Psoas muscle (tissue), 8 donors: ENCODE results near the gene ZNF638. TPM values are rescaled to one million over a fixed set of nuclear protein-coding genes. Genes with fewer than 3 reads are reported as not detected.
"Not testable (repeated sequence)": the region's sequence is repeated elsewhere in the genome, so short reads cannot be mapped to it uniquely, and the experiment has no call there.

ENCODE experiments used
- ATAC-seq, 4 donors: fragments of 200-7000 bp; cut with Tn5 transposase; one replicate each; pipeline ENCODE4 v1.9.1; 2020; ENCODE audit warnings: moderate library complexity in 3 of 4, mild to moderate bottlenecking in 2 of 4
- DNase-seq, 2 donors: peaks; one replicate each; pipeline ENCODE4 v3.0.0-alpha.2; 2020
- H3K27ac ChIP-seq: fragments of 200-600 bp; one replicate; pipeline ENCODE4 v1.8.0; 2022
- H3K27me3 ChIP-seq, 3 donors: fragments of 200-600 bp in 1 of 3; one replicate each; pipeline versions ENCODE4 v1.6.1 to v1.8.0; 2013 to 2022; ENCODE audit warnings: low read length in 2 of 3, mild to moderate bottlenecking in 2 of 3, moderate library complexity in 1 of 3; ENCODE audit not compliant: insufficient read depth in 3 of 3
- H3K36me3 ChIP-seq, 2 donors: fragments of 200-600 bp in 1 of 2; one replicate each; pipeline versions ENCODE4 v1.6.1 to v1.8.0; 2013 to 2022; ENCODE audit warnings: low read depth in 1 of 2, mild to moderate bottlenecking in 1 of 2, moderate library complexity in 1 of 2; ENCODE audit not compliant: insufficient read depth in 1 of 2
- H3K4me1 ChIP-seq: fragments of 200-600 bp; one replicate; pipeline ENCODE4 v1.8.0; 2022
- H3K4me3 ChIP-seq: fragments of 200-600 bp; one replicate; pipeline ENCODE4 v1.8.0; 2022; ENCODE audit warnings: mild to moderate bottlenecking
- H3K9me3 ChIP-seq: fragments of 200-600 bp; one replicate; pipeline ENCODE4 v1.8.0; 2022
- WGBS, 3 donors: extraction: QIAGEN DNeasy Blood & Tissue Kit; methylation state at CpG; one replicate each; pipeline versions ENCODE4 v1.1.6 to v1.1.7; 2013; 5-methylcytosine and 5-hydroxymethylcytosine counted together
- intact Hi-C, 2 donors: fragments of 100-400 bp; cut with DNase I; formaldehyde crosslinking; loops; one replicate each; pipeline versions ENCODE4 v1.11.0 to v1.14.2; 2022
- polyA plus RNA-seq, 3 donors: library from polyadenylated mRNA; stranded (reverse); fragments of 200-250 nt; gene quantifications; one replicate each; pipeline ENCODE4 v1.2.3, GENCODE V29; 2013
- total RNA-seq, 4 donors: library from RNA; stranded (reverse); fragmentation: NEBNext Ultra II Directional in 2 of 4; extraction: Animal tissue kit (Norgen Biotek cat#: 25700) in 2 of 4; gene quantifications; one replicate each; pipeline versions ENCODE4 v1.2.1 to v1.2.4, GENCODE V29; 2021 to 2023
- TF ChIP-seq, protein P1 (sequence below): fragments of 200-600 bp; IDR thresholded peaks from one replicate; pipeline ENCODE4 v1.8.0; 2022; ENCODE audit warnings: antibody characterized with exemption
- donor health status: healthy with polysubstance abuse.
- donor health status: DM: no; HTN: no; CAD: no; lungs with moderate emphysema.
- donor health status: Bipolar disorder and iron deficiency.
- donor health status: healthy.
- donor health status: DM: yes; HTN: yes; CAD: no.
- donor health status: DM: no; HTN: no; CAD: no.
- donor health status: DM: no; HTN: no; CAD: no.
- donor health status: DM: yes; HTN: yes; CAD: no.

The ZNF638 gene
- total and polyA plus RNA-seq, 7 donors, result 50.5 to 73.6 (median 62.3) TPM

- Histone ChIP-seq H3K36me3 (peaks cover 9 to 99% of the 10 kb centered on the region in 2 donors), H3K27me3 (no peaks in the 10 kb centered on the region), H3K27ac (no peak overlapping the region), H3K4me1 (no peaks in the 10 kb centered on the region), H3K9me3 (no peaks in the 10 kb centered on the region), H3K4me3 (no peak overlapping the region)
- no peak for DNase-seq
- intact Hi-C loops, result loop anchor here in 1 of 2 donors (10.0 kb wide), 1 partner anchor 251 kb away; no protein-coding TSS in a partner anchor
- no peak for ATAC-seq
- TF ChIP-seq, protein P1, sequence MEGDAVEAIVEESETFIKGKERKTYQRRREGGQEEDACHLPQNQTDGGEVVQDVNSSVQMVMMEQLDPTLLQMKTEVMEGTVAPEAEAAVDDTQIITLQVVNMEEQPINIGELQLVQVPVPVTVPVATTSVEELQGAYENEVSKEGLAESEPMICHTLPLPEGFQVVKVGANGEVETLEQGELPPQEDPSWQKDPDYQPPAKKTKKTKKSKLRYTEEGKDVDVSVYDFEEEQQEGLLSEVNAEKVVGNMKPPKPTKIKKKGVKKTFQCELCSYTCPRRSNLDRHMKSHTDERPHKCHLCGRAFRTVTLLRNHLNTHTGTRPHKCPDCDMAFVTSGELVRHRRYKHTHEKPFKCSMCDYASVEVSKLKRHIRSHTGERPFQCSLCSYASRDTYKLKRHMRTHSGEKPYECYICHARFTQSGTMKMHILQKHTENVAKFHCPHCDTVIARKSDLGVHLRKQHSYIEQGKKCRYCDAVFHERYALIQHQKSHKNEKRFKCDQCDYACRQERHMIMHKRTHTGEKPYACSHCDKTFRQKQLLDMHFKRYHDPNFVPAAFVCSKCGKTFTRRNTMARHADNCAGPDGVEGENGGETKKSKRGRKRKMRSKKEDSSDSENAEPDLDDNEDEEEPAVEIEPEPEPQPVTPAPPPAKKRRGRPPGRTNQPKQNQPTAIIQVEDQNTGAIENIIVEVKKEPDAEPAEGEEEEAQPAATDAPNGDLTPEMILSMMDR, result no peak
- WGBS, 3 donors, result 90 to 96% (median 94%) methylated on average over 10 of the region's 10 CpGs
Observed at GRCh38 chr2:71395471-71395870, 63.9 kb downstream of the ZNF638 start.

GRCh38 chr2:71402427-71402826 lies 70.8 kb downstream of the ZNF638 start:
- TF ChIP-seq, protein P1, result no peak
- no peaks in the 10 kb centered on the region for H3K9me3 ChIP-seq
- H3K27me3 ChIP-seq, result no peaks in the 10 kb centered on the region
- 94 to 95% (median 94%) methylated on average over 3 of the region's 3 CpGs for WGBS, 3 donors
- no peaks in the 10 kb centered on the region for H3K4me1 ChIP-seq
- ATAC-seq, result no peak
- DNase-seq, result no peak
- intact Hi-C loops, result no loop called here
- H3K27ac ChIP-seq, result no peak overlapping the region
- H3K36me3 ChIP-seq, result peaks cover 2 to 100% of the 10 kb centered on the region in 2 donors
- no peak overlapping the region for H3K4me3 ChIP-seq

GRCh38 chr2:71409611-71410010 lies 78.0 kb downstream of the ZNF638 start:
- Histone ChIP-seq H3K36me3 (peaks cover under 1 to 58% of the 10 kb centered on the region in 2 donors), H3K4me3 (no peak overlapping the region), H3K9me3 (no peaks in the 10 kb centered on the region), H3K4me1 (no peaks in the 10 kb centered on the region), H3K27me3 (no peaks in the 10 kb centered on the region), H3K27ac (peak overlapping the region; percentile 9)
- WGBS, 3 donors, result 68 to 86% (median 72%) methylated on average over 3 of the region's 3 CpGs
- no peak for ATAC-seq
- intact Hi-C loops, result no loop called here
- DNase-seq, result no peak
- TF ChIP-seq, protein P1, result no peak

DNA sequence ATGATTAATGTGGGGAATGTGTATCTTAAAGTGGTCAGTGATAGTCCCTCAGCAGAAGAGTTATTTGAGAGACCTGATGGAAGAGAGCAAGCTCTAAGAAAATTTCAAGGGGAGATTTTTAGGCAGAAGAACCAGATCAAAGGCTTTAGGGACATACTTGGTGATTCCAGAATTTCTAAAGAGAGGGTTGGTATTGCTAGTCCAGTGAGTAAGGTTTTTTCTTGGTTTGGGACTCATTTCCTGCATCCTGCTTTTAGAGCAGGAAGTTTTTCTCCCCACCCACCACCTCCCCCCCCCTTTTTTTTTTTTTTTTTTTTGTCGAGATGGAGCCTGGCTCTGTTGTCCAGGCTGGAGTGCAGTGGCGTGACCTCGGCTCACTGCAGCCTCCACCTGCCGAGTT lies 79.1 kb downstream of the ZNF638 start:
- Histone ChIP-seq H3K36me3 (peaks cover 0 to 47% of the 10 kb centered on the region in 2 donors), H3K4me1 (no peaks in the 10 kb centered on the region), H3K4me3 (no peak overlapping the region), H3K9me3 (no peaks in the 10 kb centered on the region), H3K27me3 (no peaks in the 10 kb centered on the region), H3K27ac (peak overlapping the region; percentile 25)
- 74 to 83% (median 76%) methylated on average over 4 of the region's 4 CpGs for WGBS, 3 donors
- TF ChIP-seq, protein P1, result no peak
- intact Hi-C loops, result no loop called here
- DNase-seq (no peak), ATAC-seq (peak in 1 of 4 donors; percentile 12)

DNA sequence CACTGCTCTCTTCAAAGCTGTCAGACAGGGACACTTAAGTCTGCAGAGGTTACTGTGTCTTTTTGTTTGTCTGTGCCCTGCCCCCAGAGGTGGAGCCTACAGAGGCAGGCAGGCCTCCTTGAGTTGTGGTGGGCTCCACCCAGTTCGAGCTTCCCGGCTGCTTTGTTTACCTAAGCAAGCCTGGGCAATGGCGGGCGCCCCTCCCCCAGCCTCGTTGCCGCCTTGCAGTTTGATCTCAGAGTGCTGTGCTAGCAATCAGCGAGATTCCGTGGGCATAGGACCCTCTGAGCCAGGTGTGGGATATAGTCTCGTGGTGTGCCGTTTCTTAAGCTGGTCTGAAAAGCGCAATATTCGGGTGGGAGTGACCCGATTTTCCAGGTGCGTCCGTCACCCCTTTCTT lies 85.3 kb downstream of the ZNF638 start:
- H3K4me3 ChIP-seq, H3K27ac ChIP-seq, ATAC-seq, H3K4me1 ChIP-seq, H3K9me3 ChIP-seq, H3K27me3 ChIP-seq, intact Hi-C loops, DNase-seq: not testable (repeated sequence)
- WGBS, 3 donors, result 42 to 69% (median 62%) methylated on average over 5 to 7 of the region's 15 CpGs
- peaks cover 0 to 20% of the 10 kb centered on the region in 2 donors for H3K36me3 ChIP-seq
